Ishikawa (cell line): Measurements from ENCODE around the gene VPS39.

Experiments
- CEBPB ChIP-seq: IDR thresholded peaks from 2 replicates; pipeline ENCODE4 v1.6.1; 2012
- CREB1 ChIP-seq: IDR thresholded peaks from 2 replicates; pipeline ENCODE4 v1.6.1; 2012; ENCODE audit warnings: low read depth
- EGR1 ChIP-seq: IDR thresholded peaks from 2 replicates; pipeline ENCODE4 v1.6.1; 2012
- EP300 ChIP-seq: IDR thresholded peaks from 2 replicates; pipeline ENCODE4 v1.6.1; 2012; ENCODE audit warnings: borderline replicate concordance
- FOXM1 ChIP-seq: IDR thresholded peaks from 2 replicates; pipeline ENCODE4 v1.6.1; 2012; ENCODE audit warnings: low read depth, borderline replicate concordance
- NFIC ChIP-seq: IDR thresholded peaks from 2 replicates; pipeline ENCODE4 v1.6.1; 2012
- RAD21 ChIP-seq: IDR thresholded peaks from 2 replicates; pipeline ENCODE4 v1.6.1; 2012; ENCODE audit warnings: low read depth
- TAF1 ChIP-seq: IDR thresholded peaks from 2 replicates; pipeline ENCODE4 v1.6.1; 2012; ENCODE audit warnings: low read depth, mild to moderate bottlenecking
- TCF12 ChIP-seq: IDR thresholded peaks from 2 replicates; pipeline ENCODE4 v1.6.1; 2012; ENCODE audit warnings: low read depth
- TEAD4 ChIP-seq: IDR thresholded peaks from 2 replicates; pipeline ENCODE4 v1.6.1; 2012
- YY1 ChIP-seq: IDR thresholded peaks from 2 replicates; pipeline ENCODE4 v1.6.1; 2012; ENCODE audit warnings: low read depth
- ZBTB7A ChIP-seq: IDR thresholded peaks from 2 replicates; pipeline ENCODE4 v1.6.1; 2012; ENCODE audit warnings: low read depth
- TF ChIP-seq, protein P1 (sequence below): IDR thresholded peaks from 2 replicates; pipeline ENCODE4 v1.6.1; 2012
- TF ChIP-seq, protein P2 (sequence below): IDR thresholded peaks from 2 replicates; pipeline ENCODE4 v1.6.1; 2012; ENCODE audit warnings: low read depth, mild to moderate bottlenecking
- TF ChIP-seq, protein P3 (sequence below): IDR thresholded peaks from 2 replicates; pipeline ENCODE4 v1.6.1; 2012

The VPS39 gene

DNA sequence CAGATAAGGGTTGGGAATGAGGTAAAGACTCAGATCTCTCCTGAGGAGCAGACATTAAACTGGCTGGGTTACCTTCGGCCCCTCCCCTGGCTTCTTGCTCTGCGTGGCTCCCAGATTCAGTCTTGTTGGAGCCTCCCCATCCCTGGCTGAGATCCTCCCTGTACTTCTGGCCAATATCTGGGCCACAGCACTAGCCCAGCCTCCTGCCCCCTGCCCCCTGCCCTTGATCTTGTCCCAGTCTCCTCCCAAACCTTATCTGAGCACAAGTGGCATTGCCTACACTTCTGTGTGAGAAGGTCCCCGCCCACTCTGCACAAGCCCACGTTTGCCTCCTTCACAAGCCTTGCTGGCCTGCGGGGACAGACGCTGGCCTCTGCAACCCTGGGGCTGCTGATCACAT, 68.5 kb downstream of the VPS39 start:
- TF ChIP-seq ZBTB7A, result no peak
- no peak for TF ChIP-seq YY1
- no peak for TF ChIP-seq EGR1
- TF ChIP-seq TEAD4, result no peak
- TF ChIP-seq FOXM1, result no peak
- no peak for TF ChIP-seq NFIC
- no peak for TF ChIP-seq CEBPB
- TF ChIP-seq, protein P1, sequence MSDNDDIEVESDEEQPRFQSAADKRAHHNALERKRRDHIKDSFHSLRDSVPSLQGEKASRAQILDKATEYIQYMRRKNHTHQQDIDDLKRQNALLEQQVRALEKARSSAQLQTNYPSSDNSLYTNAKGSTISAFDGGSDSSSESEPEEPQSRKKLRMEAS, result no peak
- TF ChIP-seq, protein P2, sequence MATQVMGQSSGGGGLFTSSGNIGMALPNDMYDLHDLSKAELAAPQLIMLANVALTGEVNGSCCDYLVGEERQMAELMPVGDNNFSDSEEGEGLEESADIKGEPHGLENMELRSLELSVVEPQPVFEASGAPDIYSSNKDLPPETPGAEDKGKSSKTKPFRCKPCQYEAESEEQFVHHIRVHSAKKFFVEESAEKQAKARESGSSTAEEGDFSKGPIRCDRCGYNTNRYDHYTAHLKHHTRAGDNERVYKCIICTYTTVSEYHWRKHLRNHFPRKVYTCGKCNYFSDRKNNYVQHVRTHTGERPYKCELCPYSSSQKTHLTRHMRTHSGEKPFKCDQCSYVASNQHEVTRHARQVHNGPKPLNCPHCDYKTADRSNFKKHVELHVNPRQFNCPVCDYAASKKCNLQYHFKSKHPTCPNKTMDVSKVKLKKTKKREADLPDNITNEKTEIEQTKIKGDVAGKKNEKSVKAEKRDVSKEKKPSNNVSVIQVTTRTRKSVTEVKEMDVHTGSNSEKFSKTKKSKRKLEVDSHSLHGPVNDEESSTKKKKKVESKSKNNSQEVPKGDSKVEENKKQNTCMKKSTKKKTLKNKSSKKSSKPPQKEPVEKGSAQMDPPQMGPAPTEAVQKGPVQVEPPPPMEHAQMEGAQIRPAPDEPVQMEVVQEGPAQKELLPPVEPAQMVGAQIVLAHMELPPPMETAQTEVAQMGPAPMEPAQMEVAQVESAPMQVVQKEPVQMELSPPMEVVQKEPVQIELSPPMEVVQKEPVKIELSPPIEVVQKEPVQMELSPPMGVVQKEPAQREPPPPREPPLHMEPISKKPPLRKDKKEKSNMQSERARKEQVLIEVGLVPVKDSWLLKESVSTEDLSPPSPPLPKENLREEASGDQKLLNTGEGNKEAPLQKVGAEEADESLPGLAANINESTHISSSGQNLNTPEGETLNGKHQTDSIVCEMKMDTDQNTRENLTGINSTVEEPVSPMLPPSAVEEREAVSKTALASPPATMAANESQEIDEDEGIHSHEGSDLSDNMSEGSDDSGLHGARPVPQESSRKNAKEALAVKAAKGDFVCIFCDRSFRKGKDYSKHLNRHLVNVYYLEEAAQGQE, result no peak
- no peak for TF ChIP-seq CREB1
- TF ChIP-seq, protein P3, sequence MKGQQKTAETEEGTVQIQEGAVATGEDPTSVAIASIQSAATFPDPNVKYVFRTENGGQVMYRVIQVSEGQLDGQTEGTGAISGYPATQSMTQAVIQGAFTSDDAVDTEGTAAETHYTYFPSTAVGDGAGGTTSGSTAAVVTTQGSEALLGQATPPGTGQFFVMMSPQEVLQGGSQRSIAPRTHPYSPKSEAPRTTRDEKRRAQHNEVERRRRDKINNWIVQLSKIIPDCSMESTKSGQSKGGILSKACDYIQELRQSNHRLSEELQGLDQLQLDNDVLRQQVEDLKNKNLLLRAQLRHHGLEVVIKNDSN, result no peak
- TF ChIP-seq RAD21, result no peak
- no peak for TF ChIP-seq TAF1
- TF ChIP-seq TCF12, result no peak
- no peak for TF ChIP-seq EP300

DNA sequence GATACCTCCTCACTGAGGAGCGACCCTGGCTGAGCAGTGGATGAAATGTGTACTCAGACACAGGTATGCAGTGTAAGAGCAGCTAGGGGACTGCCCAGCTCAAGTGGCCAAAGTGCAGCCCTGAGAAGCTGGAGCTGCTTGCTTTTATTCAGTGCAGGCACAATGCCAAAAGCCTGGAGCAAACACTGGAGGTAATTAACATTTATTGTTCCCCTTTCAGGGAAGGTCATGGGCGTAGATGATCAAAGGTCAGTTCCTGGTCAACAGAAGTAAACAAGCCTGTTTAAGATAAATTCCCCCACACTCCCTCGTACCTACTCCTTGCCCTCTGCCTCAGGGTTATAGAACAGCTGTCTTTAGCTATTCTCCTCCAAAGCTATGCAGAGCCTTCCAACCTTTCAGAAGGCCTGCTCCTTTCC, 69.1 kb downstream of the VPS39 start:
- TF ChIP-seq EP300, result no peak
- TF ChIP-seq CREB1, result no peak
- TF ChIP-seq ZBTB7A, result no peak
- TF ChIP-seq, protein P2, result no peak
- no peak for TF ChIP-seq FOXM1
- TF ChIP-seq CEBPB, result no peak
- TF ChIP-seq, protein P3, result no peak
- no peak for TF ChIP-seq EGR1
- TF ChIP-seq, protein P1, result no peak

DNA sequence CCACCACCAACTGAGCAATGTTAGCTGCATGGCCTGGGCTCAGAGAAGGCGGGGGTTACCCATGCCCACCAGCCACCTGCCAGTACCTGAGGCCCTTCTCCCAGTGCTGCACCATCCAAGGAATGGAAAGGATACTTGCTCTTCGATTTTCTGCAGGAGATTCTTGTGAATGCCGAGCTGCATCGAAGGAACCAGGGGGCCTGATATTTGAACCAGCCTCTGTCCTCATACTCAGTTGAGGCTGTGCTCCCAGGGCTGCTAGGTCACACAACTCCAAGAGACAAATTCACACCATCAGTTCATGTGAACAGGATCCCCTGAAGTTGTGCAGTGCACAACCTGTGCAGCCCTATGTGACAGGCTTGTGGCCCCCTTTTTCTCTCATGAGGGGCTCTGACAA, 69.7 kb downstream of the VPS39 start:
- TF ChIP-seq, protein P1, result no peak
- TF ChIP-seq EGR1 (no peak), FOXM1 (no peak), ZBTB7A (no peak), NFIC (no peak), TEAD4 (no peak), RAD21 (no peak), YY1 (no peak), EP300 (no peak), CREB1 (no peak), TAF1 (no peak), CEBPB (no peak), TCF12 (no peak)
- TF ChIP-seq, protein P2, result no peak
- TF ChIP-seq, protein P3, result no peak

DNA sequence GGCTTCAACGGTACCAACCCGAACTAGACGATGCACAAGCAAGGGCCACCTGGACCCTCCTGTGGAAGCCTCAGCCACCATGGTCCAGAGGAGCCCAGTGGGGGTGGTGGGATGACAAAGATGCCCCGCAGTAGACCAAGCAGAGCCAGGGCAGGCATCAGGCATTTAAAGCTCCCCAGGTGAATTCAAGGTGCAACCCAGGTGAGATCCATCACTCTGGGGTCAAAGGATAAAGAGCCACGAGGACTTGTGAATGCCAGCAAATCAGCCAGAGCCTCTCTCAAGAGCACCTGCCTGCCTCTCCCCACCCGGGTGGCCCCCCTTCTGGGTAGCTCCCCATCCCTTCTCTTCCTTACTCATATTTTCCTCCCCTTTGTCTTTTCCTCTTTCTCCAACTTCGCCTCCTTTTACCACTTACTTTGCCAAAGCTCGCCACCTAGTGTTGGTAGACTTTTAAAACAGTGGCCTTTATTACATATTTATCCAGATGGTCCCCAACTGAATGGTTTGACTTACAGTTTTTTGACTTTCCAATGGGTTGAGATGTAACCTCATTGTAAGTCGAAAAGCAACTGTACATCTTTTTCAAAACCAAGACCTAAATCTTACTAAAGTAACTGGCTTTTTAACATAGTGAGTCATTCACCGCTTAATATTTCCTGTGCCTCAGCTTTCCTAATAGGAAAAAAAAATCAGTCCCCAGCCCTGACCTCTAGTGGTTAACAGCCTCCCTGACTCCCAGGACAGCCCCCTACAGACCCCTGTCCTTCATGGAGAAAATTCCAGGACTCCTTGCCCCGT, 70.4 kb downstream of the VPS39 start:
- TF ChIP-seq RAD21, result peak; percentile 77
- no peak for TF ChIP-seq FOXM1
- no peak for TF ChIP-seq TCF12
